ENCODE results near the gene SNED1.

SNED1 gene

GRCh38 chr2:241065355-241065803 is 67.0 kb downstream of the SNED1 start:
- DNase-seq (ENCODE audit: insufficient read length, low spot score), result no peak
- TF ChIP-seq, protein P1, sequence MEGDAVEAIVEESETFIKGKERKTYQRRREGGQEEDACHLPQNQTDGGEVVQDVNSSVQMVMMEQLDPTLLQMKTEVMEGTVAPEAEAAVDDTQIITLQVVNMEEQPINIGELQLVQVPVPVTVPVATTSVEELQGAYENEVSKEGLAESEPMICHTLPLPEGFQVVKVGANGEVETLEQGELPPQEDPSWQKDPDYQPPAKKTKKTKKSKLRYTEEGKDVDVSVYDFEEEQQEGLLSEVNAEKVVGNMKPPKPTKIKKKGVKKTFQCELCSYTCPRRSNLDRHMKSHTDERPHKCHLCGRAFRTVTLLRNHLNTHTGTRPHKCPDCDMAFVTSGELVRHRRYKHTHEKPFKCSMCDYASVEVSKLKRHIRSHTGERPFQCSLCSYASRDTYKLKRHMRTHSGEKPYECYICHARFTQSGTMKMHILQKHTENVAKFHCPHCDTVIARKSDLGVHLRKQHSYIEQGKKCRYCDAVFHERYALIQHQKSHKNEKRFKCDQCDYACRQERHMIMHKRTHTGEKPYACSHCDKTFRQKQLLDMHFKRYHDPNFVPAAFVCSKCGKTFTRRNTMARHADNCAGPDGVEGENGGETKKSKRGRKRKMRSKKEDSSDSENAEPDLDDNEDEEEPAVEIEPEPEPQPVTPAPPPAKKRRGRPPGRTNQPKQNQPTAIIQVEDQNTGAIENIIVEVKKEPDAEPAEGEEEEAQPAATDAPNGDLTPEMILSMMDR (IDR thresholded peaks at IDR 0.05; ENCODE audit: insufficient read depth, missing control alignments), result no peak
- no peak for FAIRE-seq

DNA sequence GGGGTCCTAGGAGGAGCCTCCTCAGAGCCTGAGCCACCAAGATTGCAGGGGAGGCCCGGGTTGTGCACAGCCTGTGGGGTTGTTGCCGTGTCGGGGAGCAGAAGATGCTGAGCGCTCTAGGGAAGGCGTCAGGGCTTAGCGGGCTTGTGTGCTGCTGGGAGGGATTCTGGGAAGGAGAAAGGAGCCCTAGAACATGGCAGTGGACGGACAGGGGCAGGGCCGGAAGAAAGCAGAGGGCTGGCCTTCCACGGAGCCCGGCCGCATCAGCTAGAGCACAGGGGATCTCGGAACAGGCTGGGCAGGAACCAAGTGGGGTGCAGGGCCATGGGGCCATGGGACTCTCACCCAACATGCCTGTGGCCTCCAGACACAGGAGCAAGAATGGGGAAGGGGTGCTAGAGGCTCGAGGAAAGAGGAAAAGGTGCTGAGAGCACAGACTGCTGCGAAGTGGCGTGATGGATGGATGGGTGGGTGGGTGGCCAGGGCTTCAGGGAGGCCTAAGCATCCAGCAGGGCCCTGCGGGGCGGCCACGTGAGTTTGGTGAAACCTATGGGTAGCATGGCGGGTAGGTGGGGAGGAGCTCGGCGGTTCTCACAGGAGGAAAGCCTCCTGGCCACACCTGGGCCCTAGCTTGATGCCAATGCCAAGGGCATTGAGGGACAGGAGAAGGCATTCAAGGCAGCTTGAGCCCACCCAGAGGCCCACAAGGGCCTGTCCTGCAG is 67.9 kb downstream of the SNED1 start:
- TF ChIP-seq, protein P1 (IDR thresholded peaks at IDR 0.05; ENCODE audit: insufficient read depth, missing control alignments), result no peak
- no peak for DNase-seq (ENCODE audit: insufficient read length, low spot score)
- FAIRE-seq, result no peak

DNA sequence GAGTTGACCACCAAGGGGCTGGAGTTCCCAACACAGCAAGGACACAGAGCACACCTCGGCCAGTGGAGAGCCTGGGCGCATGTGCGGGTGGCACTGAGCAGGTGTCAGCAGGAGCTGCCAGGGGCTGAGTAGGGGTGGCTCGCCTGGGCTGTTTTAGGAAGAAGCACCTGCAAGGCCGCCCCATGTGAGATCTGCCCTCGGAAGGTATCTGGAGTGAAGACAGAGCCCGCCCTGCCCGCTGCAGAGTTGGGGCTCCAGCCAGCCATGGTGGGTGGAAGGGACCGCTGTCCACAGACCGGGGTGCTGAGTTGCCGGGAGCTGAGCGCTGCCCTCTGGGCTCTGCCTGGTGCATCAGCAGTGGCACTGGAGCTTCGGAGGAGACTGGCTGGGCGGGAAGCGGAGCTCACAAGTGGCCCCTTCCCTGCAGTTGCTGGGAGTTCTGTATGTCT is 68.5 kb downstream of the SNED1 start:
- TF ChIP-seq, protein P1 (IDR thresholded peaks at IDR 0.05; ENCODE audit: insufficient read depth, missing control alignments), result no peak
- FAIRE-seq (no peak), DNase-seq (ENCODE audit: insufficient read length, low spot score) (no peak)

- FAIRE-seq (no peak), DNase-seq (ENCODE audit: insufficient read length, low spot score) (no peak)
- TF ChIP-seq, protein P1 (IDR thresholded peaks at IDR 0.05; ENCODE audit: insufficient read depth, missing control alignments), result no peak
These were observed 69.2 kb downstream of the SNED1 start for GRCh38 chr2:241067501-241068135.

GRCh38 chr2:241068136-241068941 is 69.9 kb downstream of the SNED1 start:
- DNase-seq (ENCODE audit: insufficient read length, low spot score), result no peak
- TF ChIP-seq, protein P1 (IDR thresholded peaks at IDR 0.05; ENCODE audit: insufficient read depth, missing control alignments), result no peak
- no peak for FAIRE-seq

DNA sequence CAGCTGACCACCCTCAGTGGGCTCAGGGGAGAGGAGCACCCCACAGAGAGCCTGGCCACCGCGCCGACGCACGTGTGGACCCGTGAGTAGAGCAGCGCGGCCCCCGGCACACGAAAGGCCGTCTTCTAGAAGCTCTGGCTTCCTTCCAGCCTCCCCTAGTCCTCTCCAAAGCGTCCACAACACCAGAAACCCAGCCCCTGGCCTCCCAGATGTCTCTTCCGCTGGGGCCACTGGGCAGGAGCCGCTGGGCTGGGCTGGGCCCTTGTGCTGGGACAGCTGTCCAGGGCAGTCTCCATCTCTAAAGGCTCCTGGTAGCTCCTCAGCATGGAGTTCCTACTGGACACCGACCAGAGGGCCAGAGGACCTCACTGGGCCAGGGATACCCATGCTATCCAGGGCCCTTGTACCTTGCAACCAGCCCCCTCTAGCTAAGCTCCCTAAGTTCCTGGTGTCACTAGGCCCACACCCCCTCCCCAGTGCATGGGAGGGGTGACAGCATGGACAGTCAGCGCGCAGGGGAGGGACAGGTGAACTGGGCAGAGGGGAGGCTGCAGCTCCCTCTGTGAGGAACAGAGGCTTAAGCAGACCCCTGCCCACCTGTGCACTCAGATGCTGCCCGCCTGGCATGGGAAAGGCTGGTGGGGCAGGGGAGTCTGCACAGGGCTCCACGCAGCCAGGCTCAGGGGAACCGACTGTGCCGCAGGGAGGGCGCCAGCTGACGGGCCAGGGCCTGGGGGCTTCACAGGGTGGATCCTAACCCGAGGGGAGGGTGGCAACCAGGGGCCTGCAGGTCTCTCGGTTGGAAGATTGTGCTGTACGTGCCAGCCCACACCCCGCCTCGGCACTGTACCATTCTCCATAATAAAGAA is 70.8 kb downstream of the SNED1 start:
- no peak for DNase-seq (ENCODE audit: insufficient read length, low spot score)
- TF ChIP-seq, protein P1 (IDR thresholded peaks at IDR 0.05; ENCODE audit: insufficient read depth, missing control alignments), result no peak
- no peak for FAIRE-seq

Data from D721Med (cell line).